Stimulated activated CD4-positive, alpha-beta T cell treated with anti-CD3 and anti-CD28 coated beads, Interleukin-1b, Interleukin-23, amount 100 ng/mL, for 1 hour (primary cell): ENCODE data around the gene PPP1R11.
"Not testable (repeated sequence)": the region's sequence is repeated elsewhere in the genome, so short reads cannot be mapped to it uniquely, and the experiment has no call there.

Source experiments
- DNase-seq, 2 donors: peaks; one replicate each; pipeline ENCODE4 v3.0.0-alpha.2; 2020; ENCODE audit warnings: low read depth in 2 of 2

PPP1R11 gene

DNA sequence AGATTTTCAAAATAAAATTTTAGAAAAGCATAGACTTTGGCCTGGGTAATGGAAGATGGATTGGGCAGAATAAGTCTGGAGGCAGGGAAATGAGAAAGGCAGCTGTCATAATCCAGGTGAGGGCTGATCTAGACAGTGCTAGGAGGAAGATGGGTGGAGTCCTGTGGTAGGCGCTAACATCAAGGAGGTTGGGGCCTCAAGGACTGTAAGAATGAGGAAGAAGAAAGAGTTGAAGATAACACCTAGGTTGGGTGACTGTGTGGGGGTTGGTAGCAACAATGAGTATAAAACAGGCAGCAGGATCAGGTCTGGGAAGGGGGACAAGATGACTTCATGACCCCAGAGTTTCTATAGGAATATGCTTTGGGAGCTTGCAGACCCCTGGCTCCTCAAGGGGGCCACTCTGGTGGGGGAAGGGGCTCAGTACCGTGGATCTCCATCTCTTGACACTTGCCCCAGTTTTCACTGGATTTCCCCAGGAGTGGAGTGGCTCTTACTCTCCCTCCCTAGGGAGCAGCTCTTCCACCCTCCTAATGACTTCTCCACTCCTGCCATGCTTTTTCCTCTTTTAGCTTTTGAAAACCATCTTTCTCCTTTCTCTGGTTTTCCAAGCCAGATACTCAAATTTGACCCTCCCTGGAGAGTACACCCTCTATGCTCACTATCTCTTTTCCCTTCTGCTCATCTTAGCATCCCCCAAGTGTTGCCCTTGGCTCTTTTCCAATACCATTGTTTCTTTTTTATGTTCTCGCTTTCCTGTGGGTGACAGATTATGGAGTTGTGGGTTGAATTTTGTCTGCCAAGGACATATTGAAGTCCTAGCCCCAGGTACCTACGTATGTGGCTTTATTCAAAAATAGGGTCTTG is 31.1 kb downstream of the PPP1R11 start:
- no peak for DNase-seq

GRCh38 chr6:30100154-30100553 is 33.2 kb downstream of the PPP1R11 start:
- DNase-seq: no peak

GRCh38 chr6:30100585-30101443 is 33.8 kb downstream of the PPP1R11 start:
- no peak for DNase-seq

DNA sequence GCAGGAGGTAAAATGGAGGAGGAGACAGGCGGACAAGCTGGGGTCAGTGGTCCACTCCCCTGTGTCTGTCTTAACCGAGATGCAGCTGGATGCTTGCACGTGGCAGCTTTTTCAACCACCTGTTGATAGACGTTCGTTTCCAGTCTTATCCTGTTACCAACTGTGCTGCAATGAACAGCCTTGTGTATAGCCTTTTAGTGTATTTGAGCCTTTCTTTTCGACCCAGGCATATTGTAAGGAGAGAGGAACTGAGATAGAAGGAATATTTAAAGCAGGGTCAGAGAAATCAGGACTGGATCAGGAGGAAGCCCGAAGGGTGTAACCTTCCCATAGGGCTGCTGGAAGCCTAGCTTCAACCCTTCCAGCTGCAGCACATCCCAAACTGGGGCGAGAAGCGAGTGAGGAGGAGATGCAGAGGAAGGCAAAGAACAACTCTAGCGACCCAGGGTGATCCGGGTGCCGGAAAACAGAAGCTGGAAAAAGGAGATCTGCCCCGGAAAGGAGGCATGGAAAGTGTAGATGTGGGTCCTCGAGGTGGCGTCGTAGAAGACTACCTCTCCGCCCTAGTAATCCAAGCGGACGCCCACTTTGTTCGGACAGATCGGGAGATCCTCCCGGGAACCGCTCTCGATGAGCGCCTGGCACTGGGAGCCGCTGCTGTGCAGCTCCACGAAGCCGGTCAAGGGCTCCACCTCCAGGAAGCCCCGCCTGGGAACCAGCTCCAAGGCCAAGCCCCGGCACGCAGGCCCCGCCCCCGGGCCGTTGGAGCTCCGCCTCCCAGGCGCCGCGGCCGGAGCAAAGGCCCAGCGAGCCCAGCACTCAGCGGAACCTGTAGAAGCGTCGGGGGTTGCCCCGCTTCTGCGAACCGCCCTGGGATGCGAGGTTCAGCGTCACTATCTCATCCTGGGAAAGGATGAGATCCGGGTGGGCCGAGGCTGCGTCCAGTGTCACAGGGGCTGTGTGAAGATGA is 34.7 kb downstream of the PPP1R11 start:
- DNase-seq: peak; percentile 29 to 43

GRCh38 chr6:30102414-30102969 is 35.5 kb downstream of the PPP1R11 start:
- no peak for DNase-seq

GRCh38 chr6:30102970-30103871 is 36.2 kb downstream of the PPP1R11 start:
- DNase-seq: peak; percentile 58 to 64

GRCh38 chr6:30103872-30104179 is 36.8 kb downstream of the PPP1R11 start:
- DNase-seq: no peak

DNA sequence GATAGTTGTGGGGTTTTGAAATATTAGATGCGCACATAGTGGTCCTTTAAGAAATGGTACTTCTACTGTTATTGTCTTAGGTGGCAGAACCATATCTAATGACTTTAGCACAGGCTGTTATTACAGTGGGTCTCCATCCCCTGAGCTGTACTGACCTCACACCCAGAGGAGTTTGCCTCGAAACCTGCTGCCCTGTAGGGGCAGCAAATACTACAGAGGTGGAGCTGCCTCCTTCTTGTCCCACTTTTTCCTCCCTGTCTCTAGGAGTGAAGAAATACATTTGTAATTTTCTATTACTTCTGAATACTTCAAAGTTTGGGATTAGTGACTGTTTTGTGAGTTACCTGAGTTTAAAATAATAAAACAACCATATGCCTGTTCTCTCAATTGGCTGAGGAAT is 37.7 kb downstream of the PPP1R11 start:
- no peak for DNase-seq

GRCh38 chr6:30111266-30111856 is 44.4 kb downstream of the PPP1R11 start:
- no peak for DNase-seq

DNA sequence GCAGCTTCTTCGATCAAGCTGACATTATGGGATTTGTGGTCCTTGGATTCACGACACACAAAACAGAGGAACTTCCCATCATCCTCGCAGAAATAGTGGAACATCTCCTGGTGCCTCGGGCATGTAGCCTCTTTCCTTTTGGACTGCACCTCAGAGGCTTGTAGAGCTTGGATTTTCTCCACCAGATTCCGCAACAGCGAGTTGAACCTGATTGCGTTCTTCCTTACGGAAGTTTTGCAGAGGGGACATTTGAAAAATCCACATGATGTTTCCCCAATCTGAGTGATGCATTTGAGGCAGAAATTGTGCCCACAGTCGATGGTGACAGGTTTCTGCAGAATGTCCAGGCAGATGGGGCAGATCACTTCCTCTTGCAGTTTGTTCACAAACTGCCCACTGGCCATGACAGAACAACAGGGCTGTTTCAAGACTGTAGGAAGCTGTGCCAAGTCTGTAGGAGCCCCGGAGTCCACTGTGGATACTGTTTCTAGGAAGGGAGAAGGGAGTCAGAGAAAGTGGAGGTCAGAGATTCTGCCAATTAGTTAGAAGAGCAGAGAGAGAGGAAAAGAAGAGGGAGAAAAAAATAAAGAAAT is 45.5 kb downstream of the PPP1R11 start:
- DNase-seq: no peak

DNA sequence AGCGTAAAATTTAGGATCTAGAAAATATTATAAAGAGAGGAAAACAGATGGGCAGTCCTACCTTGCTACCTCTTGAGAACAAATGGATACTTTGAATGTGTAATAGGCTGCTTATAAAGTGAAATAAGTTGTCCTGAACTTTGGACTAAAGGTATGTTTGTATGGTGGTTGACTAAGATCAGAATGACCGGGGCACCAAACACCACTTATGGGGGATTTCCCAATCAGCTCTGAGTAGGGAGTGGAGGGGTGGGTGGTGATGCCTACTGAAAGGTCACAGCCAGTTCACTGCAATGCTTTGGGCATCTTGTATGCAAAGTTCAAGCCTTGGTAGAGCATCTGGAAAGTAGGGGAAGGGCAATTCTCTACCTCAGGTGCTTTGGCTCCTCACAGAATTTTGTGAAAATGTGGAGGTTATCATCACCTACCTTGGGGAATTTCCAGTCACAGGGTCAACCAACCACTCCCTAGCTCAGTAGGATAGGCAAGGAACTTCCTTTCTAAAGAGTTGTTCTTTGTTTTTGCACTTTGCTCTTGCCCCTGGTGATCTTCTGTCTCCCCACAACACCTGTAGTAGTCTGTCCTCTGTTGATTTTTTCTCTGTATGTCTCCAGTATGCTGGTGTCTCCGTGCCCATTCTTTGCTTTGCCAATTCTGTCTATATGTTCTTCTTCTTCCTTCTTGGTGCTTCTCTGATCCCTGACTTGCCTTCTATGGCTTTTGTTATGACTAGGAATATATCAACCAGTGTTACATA is 46.2 kb downstream of the PPP1R11 start, which contains the start of gene TRIM31:
Gene TRIM31 (minus strand): TSS at position 88 of the 757 bp plus-strand sequence. CDS start 285 bp downstream, outside the sequence.
- no peak for DNase-seq

DNA sequence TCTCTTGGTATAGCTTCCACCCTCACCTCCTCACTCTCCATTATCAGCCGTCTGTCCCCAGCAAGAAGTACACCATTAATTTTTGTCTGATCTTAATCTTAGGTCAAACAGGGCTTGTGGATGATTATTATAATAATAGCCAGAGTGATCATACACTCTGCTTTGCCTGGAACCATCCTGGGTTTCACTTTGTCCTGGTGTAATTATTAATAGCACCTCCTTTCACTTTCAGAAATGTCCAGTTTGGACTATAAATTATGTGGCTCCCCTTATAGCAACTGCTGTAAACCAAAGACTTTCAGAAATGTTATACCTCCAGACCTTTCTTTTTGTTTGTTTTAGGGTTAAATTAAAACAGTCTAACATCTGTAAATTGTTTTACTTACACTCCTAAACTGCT is 46.8 kb downstream of the PPP1R11 start:
- DNase-seq: no peak

GRCh38 chr6:30116724-30117123 is 49.7 kb downstream of the PPP1R11 start:
- DNase-seq: no peak

DNA sequence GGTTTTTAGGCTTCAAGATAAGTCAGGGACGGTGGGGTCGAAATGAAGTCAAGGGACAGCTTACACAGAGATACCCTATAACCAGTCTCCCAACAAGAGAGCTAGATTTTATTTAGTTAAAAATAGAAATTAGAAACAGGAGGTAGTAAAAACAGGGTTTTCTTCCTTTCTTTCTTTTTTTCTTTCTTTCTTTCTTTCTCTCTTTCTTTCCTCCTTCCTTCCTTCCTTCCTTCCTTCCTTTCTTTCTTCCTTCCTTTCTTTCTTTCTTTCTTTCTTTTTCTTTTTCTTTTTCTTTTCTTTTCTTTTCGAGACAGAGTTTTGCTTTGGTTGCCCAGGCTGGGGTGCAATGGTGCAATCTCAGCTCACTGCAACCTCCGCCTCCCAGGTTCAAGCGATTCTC is 51.7 kb downstream of the PPP1R11 start:
- not testable (repeated sequence) for DNase-seq
